Stimulated activated CD4-positive, alpha-beta T cell treated with anti-CD3 and anti-CD28 coated beads, Interleukin-12 subunit alpha, Interleukin-12 subunit beta, amount 100 ng/mL, for 48 hours (primary cell): ENCODE data around the gene CCDC17.
"Not testable (repeated sequence)": the region's sequence is repeated elsewhere in the genome, so short reads cannot be mapped to it uniquely, and the experiment has no call there.

Experiments
- DNase-seq, 3 donors: peaks; one replicate each; pipeline ENCODE4 v3.0.0-alpha.2; 2020; ENCODE audit warnings: low read depth in 2 of 3, low spot score in 1 of 3

CCDC17 gene

DNA sequence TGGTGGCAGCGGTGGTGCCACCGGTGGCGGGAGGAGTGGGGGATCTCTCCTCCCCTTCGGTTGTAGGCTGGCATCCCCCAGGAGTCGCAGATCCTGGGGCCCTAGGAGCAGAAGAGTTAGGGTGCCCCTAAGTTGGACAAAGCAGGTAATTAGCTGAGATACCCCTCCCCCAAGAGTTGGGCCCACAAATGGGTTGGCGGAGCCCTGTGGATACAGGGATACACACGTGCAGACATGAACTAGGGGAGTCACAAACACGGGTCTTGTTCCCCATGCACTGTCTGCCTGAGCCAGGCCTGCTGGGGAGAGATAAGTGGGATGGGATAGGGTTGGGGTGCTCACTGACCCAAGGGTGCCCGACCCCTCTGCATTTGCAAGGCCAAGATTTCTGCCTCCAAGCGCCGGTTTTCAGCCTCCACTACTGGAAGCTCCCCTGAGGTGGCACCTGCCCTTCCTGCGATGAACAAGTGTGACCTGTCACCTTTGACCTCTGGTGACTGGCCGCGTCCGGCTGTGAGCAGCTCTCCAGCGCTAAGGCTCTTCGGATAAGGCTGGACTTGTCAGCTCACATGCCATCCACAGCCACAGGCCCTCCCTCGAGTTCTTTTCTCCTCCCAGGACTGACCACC is 1.8 kb downstream of the CCDC17 start:
- no peak for DNase-seq

- DNase-seq, result no peak
Measured at GRCh38 chr1:45621501-45621836, 2.4 kb downstream of the CCDC17 start.

- no peak for DNase-seq
Measured at GRCh38 chr1:45620588-45621500, 3.0 kb downstream of the CCDC17 start.

DNA sequence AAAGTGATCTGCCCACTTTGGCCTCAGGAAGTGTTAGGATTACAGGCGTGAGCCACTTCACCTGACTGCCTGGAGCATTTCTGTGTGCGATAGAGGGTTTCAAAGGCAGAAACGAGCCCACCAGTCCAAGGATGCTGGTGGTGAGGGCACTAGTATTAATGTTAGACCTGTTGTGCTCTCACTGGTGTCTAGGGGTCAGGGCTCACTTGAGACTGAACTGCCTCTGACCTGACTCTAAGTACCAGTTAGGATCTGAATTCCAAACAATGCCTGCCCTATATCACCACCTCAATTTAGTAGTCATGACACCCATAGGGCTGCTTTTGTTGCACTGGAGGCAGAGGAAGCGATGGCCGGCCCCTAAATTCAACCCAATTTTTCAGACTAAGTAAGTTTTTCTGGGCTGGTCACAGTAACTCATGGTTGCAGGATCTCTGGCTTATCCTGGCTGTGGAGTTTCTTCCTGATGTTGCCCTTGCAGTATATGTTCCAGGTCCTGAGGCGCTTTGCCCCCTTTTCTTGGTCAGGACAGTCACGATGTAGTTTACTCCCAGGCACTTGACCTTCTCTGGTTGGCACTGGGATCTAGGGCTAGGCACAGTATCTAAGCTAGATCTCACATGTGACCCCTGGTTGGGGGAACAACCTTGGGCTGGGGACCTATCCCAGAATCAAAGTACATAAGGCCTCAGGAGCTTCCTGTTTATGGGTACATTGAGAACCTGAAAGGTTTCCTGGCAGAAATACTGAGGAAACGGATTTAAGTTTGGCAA is 4.5 kb downstream of the CCDC17 start:
- no peak for DNase-seq

GRCh38 chr1:45617618-45618017 is 6.2 kb downstream of the CCDC17 start:
- no peak for DNase-seq

- DNase-seq, result no peak
Measured at GRCh38 chr1:45615885-45616284, 8.0 kb downstream of the CCDC17 start.

DNA sequence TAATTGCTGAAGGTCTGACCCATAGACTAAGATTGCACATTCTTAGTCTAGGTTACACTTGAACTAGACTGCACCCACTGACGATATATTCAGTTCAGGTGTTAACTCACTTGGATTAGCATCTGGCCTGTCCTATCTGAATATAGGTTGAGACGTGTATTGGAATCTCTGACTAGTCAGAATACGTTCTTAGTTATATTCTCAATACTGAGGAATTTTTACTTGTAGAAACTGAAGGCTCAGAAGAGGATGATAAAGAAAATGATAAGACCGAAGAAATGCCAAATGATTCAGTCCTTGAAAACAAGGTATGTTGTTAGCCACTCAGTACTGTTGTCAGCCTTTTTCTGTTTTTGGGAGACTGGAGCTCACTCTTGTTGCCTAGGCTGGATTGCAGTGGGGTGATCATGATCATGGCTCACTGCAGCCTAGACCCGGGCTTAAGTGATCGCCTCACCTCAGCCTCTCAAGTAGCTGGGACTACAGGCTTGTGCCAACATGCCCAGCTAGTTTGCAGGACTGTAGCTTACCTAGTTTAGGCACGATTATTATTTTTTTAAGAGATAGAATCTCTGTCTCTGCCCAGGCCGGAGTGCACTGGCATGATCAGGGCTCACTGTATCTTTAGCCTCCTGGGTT is 10.8 kb downstream of the CCDC17 start:
- DNase-seq, result no peak

DNA sequence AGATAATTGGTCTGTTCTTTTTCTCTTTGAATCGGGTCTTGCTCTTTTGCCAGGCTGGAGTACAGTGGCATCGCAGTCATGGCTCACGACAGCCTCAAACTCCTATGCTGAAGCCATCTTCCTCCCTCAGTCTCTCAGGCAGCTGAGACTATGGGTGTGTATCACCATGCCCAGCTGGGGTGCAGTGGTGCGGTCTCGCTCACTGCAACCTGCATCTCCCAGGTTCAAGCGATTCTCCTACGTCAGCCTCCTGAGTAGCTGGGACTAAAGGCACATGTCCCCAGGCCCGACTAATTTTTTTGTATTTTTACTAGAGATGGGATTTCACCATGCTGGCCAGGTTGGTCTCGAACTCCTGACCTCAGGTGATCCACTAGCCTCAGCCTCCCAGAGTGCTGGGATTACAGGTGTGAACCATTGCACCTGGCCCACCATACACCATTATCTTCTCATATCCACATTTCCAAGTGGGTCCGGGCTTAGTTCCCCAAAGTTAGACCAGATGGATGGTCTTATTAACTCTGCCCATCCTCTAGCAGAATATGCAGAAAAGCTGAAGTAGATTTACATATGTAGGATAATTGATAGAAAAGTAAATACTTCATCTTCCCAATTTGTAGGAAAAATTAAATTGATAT is 13.1 kb downstream of the CCDC17 start:
- no peak for DNase-seq

DNA sequence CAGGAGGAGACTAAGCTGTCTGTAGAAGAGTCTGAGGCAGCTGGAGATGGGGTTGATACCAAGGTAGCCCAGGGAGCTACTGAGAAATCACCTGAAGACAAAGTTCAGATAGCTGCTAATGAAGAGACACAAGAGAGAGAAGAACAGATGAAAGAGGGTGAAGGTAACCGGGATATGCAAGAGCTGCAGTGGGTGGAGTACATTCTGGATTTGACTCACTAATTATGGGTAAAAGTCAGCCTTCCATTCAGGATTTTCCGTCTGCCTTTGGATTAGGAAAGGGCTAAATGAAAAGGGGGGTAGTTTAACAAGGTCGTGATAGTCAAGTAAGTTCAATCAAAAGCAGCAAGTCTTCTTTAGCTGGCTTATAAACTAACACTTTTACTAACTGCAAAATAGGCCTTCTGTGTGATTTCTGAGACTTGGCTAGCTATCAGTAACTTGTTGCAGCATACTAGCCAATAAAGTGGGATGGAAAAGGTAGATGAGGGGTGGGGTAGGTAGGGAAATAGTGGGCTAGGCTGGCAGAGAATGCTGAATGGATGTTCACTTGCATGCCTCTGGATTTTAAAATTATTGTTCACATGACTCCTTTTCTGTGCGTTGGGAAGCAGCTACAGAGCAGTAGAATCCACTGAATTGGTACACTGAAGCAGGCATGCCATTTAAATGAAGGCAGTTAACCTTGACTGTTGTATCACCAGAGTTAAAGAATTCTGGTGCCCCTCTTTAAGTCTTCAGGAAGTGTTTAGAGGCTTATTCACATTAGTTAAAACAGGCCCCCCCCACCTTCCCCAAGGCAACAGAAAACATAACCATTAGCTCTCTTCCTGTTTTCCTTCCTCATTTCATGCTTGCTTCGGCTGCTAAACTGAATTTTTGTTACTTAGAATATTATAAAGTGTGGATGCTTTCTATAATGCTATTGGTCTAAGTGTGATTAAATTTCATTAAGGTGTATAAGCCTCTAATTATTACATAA is 15.4 kb downstream of the CCDC17 start:
- no peak for DNase-seq

- DNase-seq, result no peak
Measured at GRCh38 chr1:45607404-45608074, 16.3 kb downstream of the CCDC17 start.

- no peak for DNase-seq
Measured at GRCh38 chr1:45604239-45604638, 19.6 kb downstream of the CCDC17 start.

GRCh38 chr1:45596765-45597164 is 27.1 kb downstream of the CCDC17 start:
- DNase-seq, result not testable (repeated sequence)

DNA sequence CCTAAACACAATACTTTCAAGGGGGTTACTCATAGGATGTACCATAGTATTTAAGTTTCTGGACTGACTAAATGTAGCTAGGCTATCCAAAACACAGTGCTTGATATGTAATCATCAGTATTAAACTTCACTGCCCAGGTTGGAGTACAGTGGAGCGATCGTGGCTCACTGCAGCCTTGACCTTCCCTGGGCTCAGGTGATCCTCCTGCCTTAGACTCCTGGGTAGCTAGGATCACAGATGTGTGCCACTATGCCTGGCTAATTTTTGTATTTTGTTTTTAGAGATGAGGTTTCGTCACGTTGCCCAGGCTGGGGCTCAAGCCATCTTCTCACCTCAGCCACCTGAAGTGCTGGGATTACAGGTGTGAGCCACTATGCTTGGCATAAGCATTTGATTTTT is 29.4 kb downstream of the CCDC17 start:
- DNase-seq, result no peak

- DNase-seq, result no peak
Measured at GRCh38 chr1:45589861-45590260, 34.0 kb downstream of the CCDC17 start.

DNA sequence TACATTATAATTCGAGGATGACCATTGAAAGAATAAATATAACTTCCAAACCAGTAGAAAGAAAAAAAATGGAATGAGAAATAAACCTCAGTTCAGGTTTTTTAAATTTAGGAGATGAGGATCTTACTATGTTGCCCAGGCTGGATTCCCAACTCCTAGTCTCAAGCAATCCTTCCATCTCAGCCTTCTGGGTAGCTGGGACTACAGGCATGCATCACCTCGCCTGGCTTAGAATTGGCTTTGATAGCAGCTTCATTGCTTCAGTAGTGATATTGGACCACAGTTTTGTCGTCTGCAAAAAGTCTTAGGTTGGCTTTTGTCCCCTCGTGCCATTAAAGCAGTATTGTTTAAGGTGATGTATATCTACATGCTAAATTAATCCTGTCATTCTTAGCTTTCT is 37.1 kb downstream of the CCDC17 start:
- no peak for DNase-seq

- DNase-seq, result no peak
Measured at GRCh38 chr1:45585496-45586075, 38.3 kb downstream of the CCDC17 start.

DNA sequence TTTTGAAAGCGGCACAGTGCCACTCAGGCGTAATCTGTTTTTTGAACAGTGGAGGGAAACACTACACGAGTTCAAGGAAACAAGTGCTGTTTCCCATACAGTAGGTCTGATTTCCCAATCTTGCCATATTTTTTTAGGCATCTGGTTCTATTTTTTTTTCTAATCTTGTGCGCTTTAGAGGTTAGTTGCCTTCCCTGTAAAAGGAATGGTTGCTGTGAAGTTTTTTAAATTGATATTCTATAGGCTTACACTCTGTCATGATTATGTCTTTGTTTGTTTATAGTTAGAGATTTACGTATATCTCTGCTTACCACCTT is 38.8 kb downstream of the CCDC17 start:
- no peak for DNase-seq

DNA sequence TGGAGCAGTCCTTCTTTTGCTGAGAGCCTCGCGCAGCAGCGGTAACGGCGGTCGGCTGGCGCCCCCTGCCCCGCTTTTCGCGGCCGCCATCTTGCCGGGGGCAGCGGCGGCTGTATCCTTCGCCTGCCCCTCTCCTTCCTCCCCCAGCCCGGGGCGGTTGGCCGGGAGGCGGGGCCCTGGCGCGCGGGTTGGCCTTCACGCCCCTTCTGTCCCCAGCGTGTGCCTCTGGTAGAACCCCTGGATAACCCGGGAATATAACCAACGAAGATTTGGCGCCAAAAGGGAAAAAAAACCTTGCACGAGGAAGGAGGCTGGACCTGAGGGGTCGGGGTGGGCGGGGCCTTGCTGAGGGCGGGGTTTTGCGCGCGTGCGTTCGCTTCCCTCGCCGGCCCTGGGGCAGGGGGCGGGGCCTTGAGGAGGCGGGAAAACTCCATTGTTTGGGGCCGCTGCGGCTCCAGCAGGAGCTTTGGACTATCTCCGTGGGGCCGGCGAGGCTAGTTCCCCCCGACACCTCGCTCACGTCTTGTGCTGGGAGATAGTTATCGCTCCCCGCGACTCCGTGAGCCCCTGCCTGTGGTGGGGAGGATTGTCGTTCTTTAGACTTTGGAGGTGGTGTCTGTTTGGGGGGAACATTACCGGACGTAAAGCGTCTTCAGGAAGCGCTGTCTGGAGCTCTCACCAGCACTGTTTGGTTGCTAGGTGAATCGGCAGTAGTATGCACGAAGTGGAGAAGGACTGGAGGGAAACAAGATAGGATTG is 39.3 kb downstream of the CCDC17 start:
- DNase-seq, result peak; percentile 79 to 87 (median 87)
